GM13977 (cell line): Measurements from ENCODE around the gene SETBP1.

Experiments
- DNase-seq: peaks from one replicate; pipeline ENCODE4 v3.0.0; 2012; ENCODE audit warnings: low spot score
- in situ Hi-C: fragments of 300-500 bp; cut with MboI; formaldehyde crosslinking; loops from one replicate; pipeline ENCODE4 v1.12.0; 2022; ENCODE audit warnings: low sequenced_read_pairs, low pct_unique_long_range_greater_than_20kb, mixed read lengths, inconsistent platforms; ENCODE audit not compliant: unreplicated experiment
- TF ChIP-seq, protein P1 (sequence below): IDR thresholded peaks from 2 replicates; pipeline ENCODE4 v1.5.1; 2012; ENCODE audit warnings: mild to moderate bottlenecking, control low read depth; ENCODE audit not compliant: insufficient read depth; ENCODE audit errors: extremely low read depth, missing control alignments

Gene SETBP1

DNA sequence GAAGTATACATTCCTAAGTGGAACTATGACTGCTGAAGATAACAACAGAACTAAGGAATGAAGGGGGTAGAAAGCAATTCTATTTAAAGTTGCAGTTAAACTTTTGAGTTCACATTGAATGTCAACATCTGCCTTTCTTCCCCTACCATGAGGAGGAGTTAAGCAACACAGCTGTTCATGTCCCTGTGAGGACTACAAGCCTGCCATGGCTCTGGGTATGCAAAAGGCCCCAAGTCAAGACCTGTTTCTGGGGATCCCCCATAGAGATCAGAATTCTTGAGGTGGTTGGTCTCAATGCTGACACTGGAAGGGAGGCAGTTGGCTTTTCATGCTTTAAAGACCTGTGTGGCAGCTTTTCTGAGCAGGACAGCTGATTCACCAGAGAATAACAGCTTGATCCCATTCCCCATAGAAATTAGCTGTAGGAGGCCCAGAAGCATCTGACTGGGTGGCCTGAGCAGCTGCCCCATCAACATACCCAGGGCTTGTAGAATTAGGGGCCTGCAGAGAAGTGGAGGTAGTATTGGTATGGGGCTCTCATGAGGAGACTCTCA, 131.0 kb downstream of the SETBP1 start:
- in situ Hi-C loops = no loop called here
- TF ChIP-seq, protein P1, sequence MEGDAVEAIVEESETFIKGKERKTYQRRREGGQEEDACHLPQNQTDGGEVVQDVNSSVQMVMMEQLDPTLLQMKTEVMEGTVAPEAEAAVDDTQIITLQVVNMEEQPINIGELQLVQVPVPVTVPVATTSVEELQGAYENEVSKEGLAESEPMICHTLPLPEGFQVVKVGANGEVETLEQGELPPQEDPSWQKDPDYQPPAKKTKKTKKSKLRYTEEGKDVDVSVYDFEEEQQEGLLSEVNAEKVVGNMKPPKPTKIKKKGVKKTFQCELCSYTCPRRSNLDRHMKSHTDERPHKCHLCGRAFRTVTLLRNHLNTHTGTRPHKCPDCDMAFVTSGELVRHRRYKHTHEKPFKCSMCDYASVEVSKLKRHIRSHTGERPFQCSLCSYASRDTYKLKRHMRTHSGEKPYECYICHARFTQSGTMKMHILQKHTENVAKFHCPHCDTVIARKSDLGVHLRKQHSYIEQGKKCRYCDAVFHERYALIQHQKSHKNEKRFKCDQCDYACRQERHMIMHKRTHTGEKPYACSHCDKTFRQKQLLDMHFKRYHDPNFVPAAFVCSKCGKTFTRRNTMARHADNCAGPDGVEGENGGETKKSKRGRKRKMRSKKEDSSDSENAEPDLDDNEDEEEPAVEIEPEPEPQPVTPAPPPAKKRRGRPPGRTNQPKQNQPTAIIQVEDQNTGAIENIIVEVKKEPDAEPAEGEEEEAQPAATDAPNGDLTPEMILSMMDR = no peak
- DNase-seq = no peak

DNA sequence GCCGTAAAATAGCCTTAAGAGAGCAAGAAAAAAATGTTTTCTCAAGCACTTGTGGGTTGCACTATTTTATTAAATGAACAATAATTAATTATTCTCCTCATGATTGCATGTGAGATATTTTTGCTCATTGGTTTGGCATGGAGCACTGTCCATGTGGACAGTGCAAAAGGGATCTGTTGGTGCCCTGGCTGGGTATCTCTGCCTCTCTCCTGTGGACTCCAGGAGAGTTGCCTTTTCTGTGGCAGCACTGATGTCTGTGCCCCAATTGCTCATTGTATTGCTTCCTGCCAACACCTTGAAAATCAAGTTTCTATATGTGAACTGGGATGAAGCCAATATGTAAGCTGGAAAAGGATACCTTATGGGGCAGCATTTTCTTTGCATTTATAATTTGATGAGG, 131.7 kb downstream of the SETBP1 start:
- no peak for DNase-seq
- in situ Hi-C loops = no loop called here
- TF ChIP-seq, protein P1 = no peak

DNA sequence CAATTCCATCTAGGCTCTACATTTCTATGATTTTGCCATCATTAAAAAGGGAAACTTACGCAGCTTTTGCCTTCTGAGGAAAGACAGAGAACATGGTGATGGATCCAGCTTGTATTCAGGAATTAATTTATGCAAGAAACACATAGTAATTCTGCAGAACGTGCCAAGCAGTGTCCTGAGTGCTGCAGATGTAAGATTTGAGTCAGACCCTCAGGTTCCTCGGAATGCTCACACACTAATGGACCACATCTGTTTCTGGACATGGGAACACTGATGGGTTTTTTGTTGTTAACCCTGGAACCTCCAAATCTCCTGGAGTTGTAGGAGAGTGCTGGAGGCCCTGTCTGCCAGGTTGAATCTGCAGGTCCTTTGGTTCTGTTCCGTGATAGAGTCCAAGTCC, 132.9 kb downstream of the SETBP1 start:
- DNase-seq = no peak
- in situ Hi-C loops = no loop called here
- TF ChIP-seq, protein P1 = no peak

DNA sequence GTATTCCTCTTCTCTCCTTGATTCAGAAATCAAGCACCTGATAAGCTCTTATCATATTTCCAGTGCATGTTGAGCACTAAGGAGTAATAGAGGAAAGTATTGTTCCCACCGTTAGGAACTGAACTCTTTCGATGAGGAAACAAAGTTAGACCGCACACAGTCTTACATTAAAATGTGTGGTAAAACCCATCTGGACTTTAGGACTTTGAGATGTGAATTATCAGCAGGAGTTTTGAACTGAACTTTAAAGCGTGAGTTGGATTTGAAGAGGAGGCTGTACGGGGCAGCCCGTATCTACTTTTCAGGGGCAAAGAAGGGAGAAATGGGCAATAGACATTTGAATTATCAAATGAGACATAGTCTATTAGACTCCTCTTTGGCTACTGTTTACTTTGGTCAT, 134.4 kb downstream of the SETBP1 start:
- DNase-seq = no peak
- in situ Hi-C loops = no loop called here
- TF ChIP-seq, protein P1 = no peak

DNA sequence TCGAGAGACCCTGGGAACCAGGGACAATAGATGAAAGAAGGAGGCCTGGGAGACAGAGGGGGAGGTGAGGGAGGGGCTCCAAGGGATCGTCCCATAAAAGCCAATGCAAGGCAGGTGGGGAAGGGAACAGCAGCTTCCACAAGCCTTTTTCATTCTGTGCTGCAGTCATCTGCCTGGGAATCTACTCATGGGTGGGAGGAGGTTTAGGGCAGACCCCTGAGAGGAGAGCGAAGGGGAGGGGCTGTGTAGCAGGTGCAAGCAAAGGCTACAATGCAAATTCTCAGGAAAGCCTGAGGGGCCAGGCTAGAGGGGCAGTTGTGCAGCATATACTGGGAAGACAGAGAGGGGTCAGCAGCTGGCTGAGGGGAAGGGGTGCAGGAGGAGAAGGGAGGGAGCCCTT, 135.4 kb downstream of the SETBP1 start:
- in situ Hi-C loops = no loop called here
- TF ChIP-seq, protein P1 = no peak
- DNase-seq = no peak

DNA sequence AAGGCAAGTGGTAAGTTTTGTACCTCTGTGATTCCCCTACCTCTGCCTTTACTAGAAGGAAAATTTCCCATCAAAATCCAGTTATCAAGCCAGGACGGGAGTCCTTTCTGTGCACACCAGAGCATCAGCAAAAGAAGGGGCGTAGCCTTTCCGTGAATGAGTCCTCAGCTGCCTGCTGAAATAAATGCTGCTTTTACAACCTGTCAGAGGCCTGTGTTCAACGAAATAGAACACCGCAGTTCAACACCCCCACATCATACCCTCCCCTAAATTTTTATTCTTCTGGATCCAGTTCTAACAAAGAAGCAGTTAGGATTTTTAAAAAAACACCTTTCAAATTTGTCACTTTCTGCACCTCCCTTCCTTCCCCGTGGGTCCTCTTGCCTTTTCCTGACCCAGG, 135.8 kb downstream of the SETBP1 start:
- no peak for DNase-seq
- TF ChIP-seq, protein P1 = no peak
- in situ Hi-C loops = no loop called here
